Epithelial cell of esophagus (primary cell): ENCODE measurements around the gene SCNM1.
"Not testable (repeated sequence)": the region's sequence is repeated elsewhere in the genome, so short reads cannot be mapped to it uniquely, and the experiment has no call there.

Experiments
- DNase-seq: peaks from one replicate; pipeline ENCODE4 v3.0.0; 2010; ENCODE audit warnings: low read depth
- H3K4me3 ChIP-seq: 2 replicates; pipeline ENCODE4 v1.5.1; 2011; ENCODE audit warnings: mild to moderate bottlenecking, low read length, control low read depth
- TF ChIP-seq, protein P1 (sequence below): IDR thresholded peaks from 2 replicates; pipeline ENCODE4 v1.5.1; 2011; ENCODE audit warnings: low read depth, mild to moderate bottlenecking, low read length, control low read depth, inconsistent platforms; ENCODE audit not compliant: insufficient read depth; ENCODE audit errors: missing control alignments

Gene SCNM1

DNA sequence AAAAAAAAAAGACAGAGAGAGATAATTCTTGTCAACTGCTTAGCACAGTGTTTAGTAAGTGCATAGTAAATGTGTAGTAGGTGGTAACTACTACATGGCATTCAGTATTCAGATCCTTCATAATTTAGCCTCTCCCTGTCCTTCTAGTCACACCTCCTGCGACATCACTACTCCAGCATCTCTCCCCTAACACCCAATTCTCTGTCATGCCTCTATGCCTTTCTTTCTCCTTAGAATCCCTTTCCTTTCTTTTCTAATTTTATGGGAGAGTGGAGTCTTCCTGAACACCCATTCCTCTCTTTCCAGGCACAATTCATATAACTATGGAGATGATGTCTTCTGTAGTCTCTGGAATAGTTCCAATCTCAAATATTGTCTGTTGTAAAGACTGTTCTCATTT, 27.9 kb downstream of the SCNM1 start:
- peak; percentile 36 for DNase-seq
- TF ChIP-seq, protein P1, sequence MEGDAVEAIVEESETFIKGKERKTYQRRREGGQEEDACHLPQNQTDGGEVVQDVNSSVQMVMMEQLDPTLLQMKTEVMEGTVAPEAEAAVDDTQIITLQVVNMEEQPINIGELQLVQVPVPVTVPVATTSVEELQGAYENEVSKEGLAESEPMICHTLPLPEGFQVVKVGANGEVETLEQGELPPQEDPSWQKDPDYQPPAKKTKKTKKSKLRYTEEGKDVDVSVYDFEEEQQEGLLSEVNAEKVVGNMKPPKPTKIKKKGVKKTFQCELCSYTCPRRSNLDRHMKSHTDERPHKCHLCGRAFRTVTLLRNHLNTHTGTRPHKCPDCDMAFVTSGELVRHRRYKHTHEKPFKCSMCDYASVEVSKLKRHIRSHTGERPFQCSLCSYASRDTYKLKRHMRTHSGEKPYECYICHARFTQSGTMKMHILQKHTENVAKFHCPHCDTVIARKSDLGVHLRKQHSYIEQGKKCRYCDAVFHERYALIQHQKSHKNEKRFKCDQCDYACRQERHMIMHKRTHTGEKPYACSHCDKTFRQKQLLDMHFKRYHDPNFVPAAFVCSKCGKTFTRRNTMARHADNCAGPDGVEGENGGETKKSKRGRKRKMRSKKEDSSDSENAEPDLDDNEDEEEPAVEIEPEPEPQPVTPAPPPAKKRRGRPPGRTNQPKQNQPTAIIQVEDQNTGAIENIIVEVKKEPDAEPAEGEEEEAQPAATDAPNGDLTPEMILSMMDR: no peak
- H3K4me3 ChIP-seq: no peak overlapping the region

DNA sequence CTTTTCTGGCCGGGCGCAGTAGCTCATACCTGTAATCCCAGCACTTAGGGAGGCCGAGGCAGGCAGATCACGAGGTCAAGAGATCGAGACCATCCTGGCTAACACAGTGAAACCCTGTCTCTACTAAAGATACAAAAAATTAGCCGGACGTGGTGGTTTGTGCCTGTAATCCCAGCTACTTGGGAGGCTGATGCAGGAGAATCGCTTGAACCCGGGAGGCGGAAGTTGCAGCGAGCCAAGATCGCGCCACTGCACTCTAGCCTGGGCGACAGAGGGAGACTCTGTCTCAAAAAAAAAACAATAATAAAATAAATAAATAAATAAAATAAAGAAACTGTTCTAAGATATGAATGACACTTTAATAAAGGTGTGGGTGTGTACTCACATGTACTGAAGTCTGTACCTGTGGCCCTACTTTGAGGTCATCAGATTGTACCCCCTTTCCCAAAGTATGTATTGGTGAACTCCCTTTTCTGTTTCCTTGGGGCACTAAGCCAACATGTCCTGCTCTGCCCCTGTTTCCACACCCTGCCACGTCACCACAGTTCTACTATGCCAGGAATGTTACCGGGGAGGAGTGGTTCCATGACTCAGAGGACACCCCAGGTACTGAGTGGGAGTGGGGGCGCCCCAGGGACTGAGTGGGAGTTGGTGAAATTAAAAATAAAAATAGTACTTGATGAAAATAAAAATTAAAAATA, 29.1 kb downstream of the SCNM1 start:
- peak; percentile 99 for DNase-seq
- peak overlapping the region; percentile 49 for H3K4me3 ChIP-seq

DNA sequence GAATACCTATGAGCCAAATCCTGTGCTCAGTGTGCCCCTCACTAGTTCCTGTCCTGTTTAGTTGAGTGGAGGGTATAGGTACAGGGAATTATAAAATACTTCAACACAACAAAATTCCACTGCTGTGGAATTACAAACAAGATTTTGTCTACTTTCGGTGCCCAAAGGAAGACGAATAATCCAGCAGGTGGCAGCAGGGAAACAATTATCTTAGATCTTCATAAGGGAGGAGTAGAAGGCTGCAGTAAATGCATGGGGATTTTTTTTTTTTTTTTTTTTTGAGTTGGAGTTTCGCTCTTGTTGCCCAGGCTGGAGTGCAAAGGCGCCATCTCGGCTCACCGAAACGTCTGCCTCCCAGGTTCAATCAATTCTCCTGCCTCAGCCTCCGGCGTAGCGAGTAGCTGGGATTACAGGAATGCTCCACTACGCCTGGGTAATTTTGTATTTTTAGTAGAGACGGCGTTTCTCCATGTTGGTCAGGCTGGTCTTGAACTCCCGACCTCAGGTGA, 30.4 kb downstream of the SCNM1 start:
- TF ChIP-seq, protein P1: peak; percentile 62
- H3K4me3 ChIP-seq: peak overlapping the region; percentile 1
- peak; percentile 88 for DNase-seq

DNA sequence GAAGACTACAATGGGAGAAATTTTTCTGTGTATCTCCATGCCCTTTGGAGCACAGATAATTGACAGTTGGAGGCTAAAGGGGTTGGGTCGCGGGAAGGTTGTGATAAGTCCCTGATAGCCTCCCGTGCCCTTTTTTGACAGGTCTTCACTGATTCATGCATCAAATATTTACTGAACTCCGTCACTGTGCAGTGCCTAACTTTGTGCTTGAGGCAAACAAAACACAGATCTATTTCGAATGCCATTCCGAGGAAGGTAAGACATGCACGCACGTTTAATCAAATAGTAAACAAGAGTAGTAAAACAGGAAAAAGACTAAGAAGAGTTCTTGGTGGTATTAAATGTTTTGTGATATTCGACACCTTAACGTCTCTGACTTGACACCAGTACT, 31.9 kb downstream of the SCNM1 start:
- peak overlapping the region; percentile 100 for H3K4me3 ChIP-seq
- TF ChIP-seq, protein P1: no peak
- DNase-seq: peak; percentile 57

DNA sequence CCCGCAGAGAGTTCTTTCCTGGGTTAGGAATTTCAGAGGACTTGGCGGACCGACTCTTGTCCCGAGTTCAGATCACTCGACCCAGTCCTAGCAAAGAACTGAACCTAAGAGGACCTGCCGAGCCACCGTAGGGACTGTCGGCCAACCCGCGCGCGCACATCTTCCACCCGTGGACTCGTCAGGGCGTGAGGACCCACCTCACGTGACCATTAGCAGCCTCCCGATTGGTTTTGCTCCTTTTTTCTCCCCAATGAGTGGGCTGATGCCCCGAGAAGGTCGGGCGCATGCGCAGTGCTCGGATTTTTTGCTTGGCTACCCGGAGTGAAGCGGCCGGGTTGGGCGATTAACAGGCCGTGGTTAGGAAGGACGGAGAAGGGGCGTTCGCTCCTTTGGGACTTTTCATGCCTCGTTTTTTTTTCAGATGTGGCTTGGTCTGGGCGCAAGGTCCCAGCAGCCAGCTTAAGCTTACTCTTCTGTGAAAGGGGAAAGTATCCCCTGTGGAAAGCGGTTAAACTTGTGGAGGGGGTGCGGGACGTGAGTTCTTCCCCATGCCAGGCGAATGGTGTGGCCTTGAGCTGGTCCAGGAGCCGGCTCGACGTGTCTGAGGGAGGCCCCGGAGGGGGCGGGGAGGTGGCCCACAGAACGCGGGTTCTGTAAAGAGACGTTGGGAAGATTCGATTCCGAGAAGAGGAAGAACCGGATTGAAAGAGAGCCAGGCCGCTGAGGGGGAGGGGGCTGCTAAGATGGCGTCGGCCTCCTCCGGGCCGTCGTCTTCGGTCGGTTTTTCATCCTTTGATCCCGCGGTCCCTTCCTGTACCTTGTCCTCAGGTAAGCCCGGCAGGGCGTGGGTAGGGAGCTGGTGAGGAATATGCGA, 32.5 kb downstream of the SCNM1 start, which contains the start of gene PIP5K1A:
Gene PIP5K1A (plus strand): TSS at position 299 of the 874 bp plus-strand sequence. CDS start 445 bp downstream, at position 744.
- peak; percentile 97 for DNase-seq
- H3K4me3 ChIP-seq: peak within 1 kb of the TSS; percentile 100

DNA sequence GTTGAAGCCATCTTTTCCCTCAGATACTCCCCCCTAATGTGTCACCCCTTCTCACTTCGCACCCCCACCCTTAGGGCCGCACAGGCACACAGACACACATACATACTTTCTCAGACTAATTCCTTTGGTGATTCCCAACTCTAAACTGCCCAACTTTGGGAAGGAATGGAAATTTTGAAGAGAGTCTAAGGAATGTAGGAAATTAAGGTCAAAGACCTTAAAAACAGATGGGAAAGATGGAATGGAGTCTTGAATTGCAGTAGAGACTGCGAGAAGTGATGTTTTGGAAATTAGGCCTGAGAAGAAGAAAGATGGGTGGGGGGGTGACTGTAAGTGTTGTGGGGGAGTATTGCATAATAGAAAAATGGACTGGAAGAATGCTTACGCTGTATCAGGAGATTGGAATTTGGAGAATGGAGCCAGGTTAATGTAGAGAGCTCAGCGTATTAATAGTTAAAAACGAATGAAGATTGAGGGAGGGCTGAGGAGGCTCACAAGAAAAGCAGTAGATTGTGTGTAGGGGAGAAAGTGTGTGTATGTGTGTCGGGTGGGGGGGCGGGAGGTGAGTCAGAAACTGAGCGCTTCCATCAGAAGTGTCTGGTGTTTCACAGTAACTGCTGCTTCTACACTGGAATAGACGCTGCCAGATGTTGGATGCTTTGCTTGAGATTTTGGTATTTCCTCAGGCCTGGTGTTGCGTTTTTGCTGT, 34.1 kb downstream of the SCNM1 start:
- DNase-seq: peak; percentile 86
- TF ChIP-seq, protein P1: no peak
- peak overlapping the region; percentile 100 for H3K4me3 ChIP-seq

More for the DNA sequence above, 32.5 kb downstream of the SCNM1 start, which contains the start of gene PIP5K1A:
- TF ChIP-seq, protein P1: no peak

DNA sequence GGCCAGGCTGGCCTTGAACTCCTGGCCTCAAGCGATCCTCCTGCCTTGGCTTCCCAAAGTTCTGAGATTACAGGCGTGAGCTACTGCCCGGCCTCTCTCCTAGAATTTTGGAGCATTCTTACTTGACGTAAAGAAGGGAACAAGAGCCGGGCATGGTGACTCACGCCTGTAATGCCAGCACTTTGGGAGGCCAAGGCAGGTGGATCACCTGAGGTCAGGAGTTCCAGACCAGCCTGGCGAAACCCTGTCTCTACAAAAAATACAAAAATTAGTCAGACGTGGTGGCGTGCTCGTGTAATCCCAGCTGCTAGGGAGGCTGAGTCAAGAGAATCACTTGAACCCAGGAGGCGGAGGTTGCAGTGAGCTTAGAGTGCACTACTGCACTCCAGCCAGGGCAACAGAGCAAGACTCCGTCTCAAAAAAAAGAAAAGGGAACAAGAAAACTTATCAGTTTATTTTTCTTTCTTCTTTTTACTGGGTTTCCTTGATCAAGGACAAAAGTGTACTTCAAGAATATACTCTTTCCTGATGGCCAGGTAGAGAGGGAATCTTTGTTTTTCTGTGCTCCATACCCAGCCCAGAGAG, 39.5 kb downstream of the SCNM1 start:
- H3K4me3 ChIP-seq, DNase-seq: not testable (repeated sequence)
